22Rv1 (cell line): ENCODE results near the gene COTL1.

Experiments
- H3K27ac ChIP-seq: fragments of 450-650 bp; 2 replicates; pipeline ENCODE4 v1.5.1; 2017
- CTCF ChIP-seq: fragments of 450-650 bp; IDR thresholded peaks from 2 replicates; pipeline ENCODE4 v1.5.1; 2017; ENCODE audit warnings: mild to moderate bottlenecking
- ZFX ChIP-seq: fragments of 450-650 bp; IDR thresholded peaks from 2 replicates; pipeline ENCODE4 v1.6.1; 2017; ENCODE audit warnings: antibody characterized with exemption, borderline replicate concordance

COTL1 gene

GRCh38 chr16:84607061-84607460 lies 10.8 kb downstream of the COTL1 start:
- no peak overlapping the region for H3K27ac ChIP-seq
- TF ChIP-seq CTCF (no peak), ZFX (no peak)

- TF ChIP-seq ZFX (no peak), CTCF (no peak)
- H3K27ac ChIP-seq, result no peak overlapping the region
Observed at GRCh38 chr16:84606081-84606875, 11.6 kb downstream of the COTL1 start.

- H3K27ac ChIP-seq, result no peak overlapping the region
- TF ChIP-seq ZFX (no peak), CTCF (no peak)
Observed at GRCh38 chr16:84605339-84605848, 12.5 kb downstream of the COTL1 start.

- H3K27ac ChIP-seq, result no peak overlapping the region
- no peak for TF ChIP-seq ZFX
- no peak for TF ChIP-seq CTCF
Observed at GRCh38 chr16:84604477-84605013, 13.3 kb downstream of the COTL1 start.

GRCh38 chr16:84603940-84604339 lies 13.9 kb downstream of the COTL1 start:
- TF ChIP-seq ZFX (no peak), CTCF (no peak)
- no peak overlapping the region for H3K27ac ChIP-seq

GRCh38 chr16:84603140-84603816 lies 14.6 kb downstream of the COTL1 start:
- no peak overlapping the region for H3K27ac ChIP-seq

More at GRCh38 chr16:84603140-84603816, 14.6 kb downstream of the COTL1 start:
- TF ChIP-seq ZFX (no peak), CTCF (no peak)
